Measurements from ENCODE around the gene CHD5.

DNA sequence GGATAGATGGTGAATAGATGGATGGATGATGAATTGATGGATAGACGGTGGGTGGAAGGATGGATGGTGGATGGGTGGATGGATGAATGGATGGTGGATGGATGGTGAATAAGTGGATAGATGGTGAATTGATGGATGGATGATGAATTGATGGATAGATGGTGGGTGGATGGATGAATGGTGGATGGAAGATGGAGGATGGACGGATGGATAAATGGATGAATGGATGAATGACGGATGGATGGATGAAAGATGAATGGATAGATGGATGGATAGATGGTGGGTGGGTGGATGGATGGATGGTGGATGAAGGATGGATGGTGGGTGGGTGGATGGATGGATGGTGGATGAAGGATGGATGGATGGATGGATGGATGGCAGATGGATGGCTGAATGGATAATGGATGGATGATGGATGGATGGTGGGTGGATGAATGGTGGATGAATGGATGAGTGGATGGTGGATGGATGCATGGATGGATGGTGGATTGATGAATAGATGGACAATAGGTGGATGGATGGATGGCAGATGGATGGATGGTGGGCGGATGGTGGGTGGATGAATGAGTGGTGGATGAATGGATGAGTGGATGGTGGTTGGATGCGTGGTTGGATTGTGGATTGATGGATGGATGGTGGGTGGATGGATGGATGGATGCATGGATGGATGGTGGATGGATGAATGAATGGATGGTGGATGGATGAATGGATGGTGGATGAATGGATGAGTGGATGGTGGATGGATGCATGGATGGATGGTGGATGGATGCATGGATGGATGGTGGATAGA is 5.3 kb downstream of the CHD5 start:
- TF ChIP-seq, protein P1, sequence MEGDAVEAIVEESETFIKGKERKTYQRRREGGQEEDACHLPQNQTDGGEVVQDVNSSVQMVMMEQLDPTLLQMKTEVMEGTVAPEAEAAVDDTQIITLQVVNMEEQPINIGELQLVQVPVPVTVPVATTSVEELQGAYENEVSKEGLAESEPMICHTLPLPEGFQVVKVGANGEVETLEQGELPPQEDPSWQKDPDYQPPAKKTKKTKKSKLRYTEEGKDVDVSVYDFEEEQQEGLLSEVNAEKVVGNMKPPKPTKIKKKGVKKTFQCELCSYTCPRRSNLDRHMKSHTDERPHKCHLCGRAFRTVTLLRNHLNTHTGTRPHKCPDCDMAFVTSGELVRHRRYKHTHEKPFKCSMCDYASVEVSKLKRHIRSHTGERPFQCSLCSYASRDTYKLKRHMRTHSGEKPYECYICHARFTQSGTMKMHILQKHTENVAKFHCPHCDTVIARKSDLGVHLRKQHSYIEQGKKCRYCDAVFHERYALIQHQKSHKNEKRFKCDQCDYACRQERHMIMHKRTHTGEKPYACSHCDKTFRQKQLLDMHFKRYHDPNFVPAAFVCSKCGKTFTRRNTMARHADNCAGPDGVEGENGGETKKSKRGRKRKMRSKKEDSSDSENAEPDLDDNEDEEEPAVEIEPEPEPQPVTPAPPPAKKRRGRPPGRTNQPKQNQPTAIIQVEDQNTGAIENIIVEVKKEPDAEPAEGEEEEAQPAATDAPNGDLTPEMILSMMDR (IDR thresholded peaks at IDR 0.05; ENCODE audit: poor library complexity, severe bottlenecking): no peak
- TF ChIP-seq EZH2 (IDR thresholded peaks at IDR 0.05; ENCODE audit: borderline replicate concordance, insufficient read depth, low read length, poor library complexity, severe bottlenecking): no peak

All from neural cell (in vitro differentiated cells).